Spleen (tissue), 13 donors: ENCODE data around the gene CAMTA2. TPM values are rescaled to one million over a fixed set of nuclear protein-coding genes. Genes with fewer than 3 reads are reported as not detected.

ENCODE experiments used
- DNase-seq: peaks from one replicate; pipeline ENCODE4 v3.0.0-alpha.2; 2020
- H3K27ac ChIP-seq, 8 donors: fragments of 200-600 bp; sonication (generic) in 7 of 8; 1 replicate in 4 of 8; 2 replicates in 4 of 8; pipeline versions ENCODE4 v1.5.0 to v1.8.0; 2016 to 2021; ENCODE audit warnings: inconsistent platforms in 4 of 8, mild to moderate bottlenecking in 4 of 8, moderate library complexity in 1 of 8
- H3K27me3 ChIP-seq, 7 donors: fragments of 200-600 bp; sonication (generic) in 6 of 7; replicated peaks in 1 of 7; 1 replicate in 4 of 7; 2 replicates in 3 of 7; pipeline versions ENCODE4 v1.5.0 to v1.8.0; 2016 to 2021; ENCODE audit warnings: inconsistent platforms in 3 of 7, mild to moderate bottlenecking in 1 of 7
- H3K36me3 ChIP-seq, 6 donors: fragments of 200-600 bp; sonication (generic) in 5 of 6; 1 replicate in 4 of 6; 2 replicates in 2 of 6; pipeline versions ENCODE4 v1.5.0 to v1.8.0; 2016 to 2021; ENCODE audit warnings: inconsistent platforms in 2 of 6
- H3K4me1 ChIP-seq, 6 donors: fragments of 200-600 bp; sonication (generic) in 5 of 6; 1 replicate in 3 of 6; 2 replicates in 3 of 6; pipeline versions ENCODE4 v1.5.0 to v1.8.0; 2016 to 2021; ENCODE audit warnings: inconsistent platforms in 3 of 6
- H3K4me3 ChIP-seq, 8 donors: fragments of 200-600 bp; sonication (generic) in 7 of 8; 1 replicate in 4 of 8; 2 replicates in 4 of 8; pipeline versions ENCODE4 v1.5.0 to v1.8.0; 2016 to 2021; ENCODE audit warnings: inconsistent platforms in 4 of 8, mild to moderate bottlenecking in 4 of 8, moderate library complexity in 2 of 8
- H3K9me3 ChIP-seq, 8 donors: fragments of 200-600 bp; sonication (generic) in 7 of 8; 1 replicate in 4 of 8; 2 replicates in 4 of 8; pipeline versions ENCODE4 v1.5.0 to v1.8.0; 2016 to 2021; ENCODE audit warnings: inconsistent platforms in 4 of 8
- CTCF ChIP-seq, 11 experiments: fragments of 200-600 bp in 7 of 11; fragments of 450-650 bp in 4 of 11; sonication (generic) in 4 of 11; IDR thresholded peaks in 8 of 11; conservative IDR thresholded peaks in 3 of 11; 1 replicate in 7 of 11; 2 replicates in 4 of 11; pipeline versions ENCODE4 v1.4.0 to v1.8.0; 2016 to 2021; ENCODE audit warnings: antibody characterized with exemption in 11 of 11, inconsistent platforms in 4 of 11, mild to moderate bottlenecking in 1 of 11
- POLR2A ChIP-seq, 3 donors: fragments of 450-650 bp; IDR thresholded peaks; one replicate each; pipeline ENCODE4 v1.5.1; 2017; ENCODE audit warnings: antibody characterized with exemption in 3 of 3, mild to moderate bottlenecking in 1 of 3
- POLR2AphosphoS5 ChIP-seq, 3 donors: sonication (generic); formaldehyde crosslinking; IDR thresholded peaks; one replicate each; pipeline ENCODE4 v1.5.1; 2017; ENCODE audit warnings: antibody characterized with exemption in 3 of 3
- WGBS, 5 donors: extraction: QIAGEN DNeasy Blood & Tissue Kit in 3 of 5; methylation state at CpG; one replicate each; pipeline versions ENCODE4 v1.1.5 to v1.1.7; 2013 to 2018; 5-methylcytosine and 5-hydroxymethylcytosine counted together
- intact Hi-C: fragments of 100-400 bp; cut with DNase I; formaldehyde crosslinking; loops from one replicate; pipeline ENCODE4 v1.15.0; 2023; ENCODE audit warnings: low total_unique reads
- long read RNA-seq, 2 donors: transcript quantifications; one replicate each; lab custom pipeline, GENCODE V29; 2026
- polyA plus RNA-seq, 3 donors: library from polyadenylated mRNA; stranded (reverse); fragments of 200-250 nt; gene quantifications; one replicate each; pipeline ENCODE4 v1.2.1, GENCODE V29; 2013
- total RNA-seq, 7 donors: library from RNA; depleted of rRNA in 3 of 7; stranded (reverse); fragments of >200 nt in 3 of 7; fragmentation: NEBNext Ultra II Directional in 4 of 7; extraction: Animal tissue kit (Norgen Biotek cat#: 25700) in 4 of 7; gene quantifications; one replicate each; pipeline versions ENCODE4 v1.1.0 to v1.2.1, GENCODE V29; 2016 to 2021
- donor health status: healthy with polysubstance abuse.
- donor health status: DM: no; HTN: no; CAD: no; lungs with moderate emphysema.
- donor health status: DM: no; HTN: no; CAD: no.
- donor health status: Bipolar disorder and iron deficiency.
- donor health status: healthy.
- donor health status: DM: no; HTN: no; CAD: no.
- donor health status: DM: yes; HTN: yes; CAD: no.

CAMTA2 gene
- total RNA-seq (10 to 100 TPM; 36.6 to 78.0 (median 51.0) TPM), polyA plus RNA-seq (10 to 100 TPM; 21.3 to 79.8 (median 45.2) TPM)
- long read RNA-seq, donor 1, partial matches to known transcripts, result 0 of 2 reads
- long read RNA-seq, donor 1, other reads (novel, unspliced or antisense), result 0 of 2 reads
- long read RNA-seq, donor 2, partial matches to known transcripts, result 5 of 7 reads
- long read RNA-seq, donor 2, other reads (novel, unspliced or antisense), result 0 of 7 reads

- H3K9me3 ChIP-seq, result no peaks in the 10 kb centered on the region
- intact Hi-C loops, result loop anchor here (5.0 to 10.0 kb wide), 2 partner anchors 78 to 80 kb away; no protein-coding TSS in a partner anchor
- DNase-seq, result peak; percentile 97
- 1 to 6% (median 1%) methylated on average over 24 to 78 of the region's 78 CpGs for WGBS, 5 donors
- H3K4me3 ChIP-seq, result peak within 1 kb of the TSS; percentile 70 to 98 (median 84)
- peak in 2 of 3 donors; percentile 23 to 31 for TF ChIP-seq POLR2A (IDR thresholded peaks at IDR 0.05)
- TF ChIP-seq CTCF (IDR thresholded peaks at IDR 0.05 in 8 of 11, conservative IDR thresholded peaks at IDR 0.05 in 3 of 11), result peak; percentile 60 to 87 (median 78)
- TF ChIP-seq POLR2AphosphoS5 (IDR thresholded peaks at IDR 0.05), result peak; percentile 89 to 93 (median 91)
- H3K27ac ChIP-seq, result peak within 1 kb of the TSS; percentile 94 to 99 (median 96)
- peaks cover 0 to 38% (median 21%) of the 10 kb centered on the region in 6 donors for H3K36me3 ChIP-seq
- peaks cover 14 to 59% (median 34%) of the 10 kb centered on the region in 6 donors for H3K4me1 ChIP-seq
- H3K27me3 ChIP-seq, result no peaks in the 10 kb centered on the region
Observed at GRCh38 chr17:4986951-4987766, at the start of gene CAMTA2. TSS of gene CAMTA2 (minus strand) at chr17:4987675. CDS start at chr17:4986222, 1,453 bp downstream.

GRCh38 chr17:5035315-5035714 is 47.8 kb upstream of the CAMTA2 start, which contains the start of gene SLC52A1:
TSS of gene SLC52A1 (minus strand) at chr17:5035426. CDS start at chr17:5034606, 820 bp downstream.
- Histone ChIP-seq H3K4me3 (peak within 1 kb of the TSS in 2 of 8 donors; percentile 20 to 52), H3K4me1 (peaks cover 7 to 41% (median 24%) of the 10 kb centered on the region in 6 donors), H3K27me3 (peaks cover 0 to 29% (median 6%) of the 10 kb centered on the region in 7 donors), H3K27ac (no peak within 1 kb of the TSS), H3K36me3 (no peaks in the 10 kb centered on the region), H3K9me3 (no peaks in the 10 kb centered on the region)
- 6 to 22% (median 12%) methylated on average over 18 to 24 of the region's 24 CpGs for WGBS, 5 donors
- DNase-seq, result no peak
- intact Hi-C loops, result no loop called here
- no peak for TF ChIP-seq CTCF (IDR thresholded peaks at IDR 0.05 in 8 of 11, conservative IDR thresholded peaks at IDR 0.05 in 3 of 11)
- TF ChIP-seq POLR2A (IDR thresholded peaks at IDR 0.05), result no peak
- TF ChIP-seq POLR2AphosphoS5 (IDR thresholded peaks at IDR 0.05), result no peak

- WGBS, 5 donors, result 89 to 95% (median 91%) methylated on average over 14 of the region's 14 CpGs
- Histone ChIP-seq H3K9me3 (no peaks in the 10 kb centered on the region), H3K4me3 (no peak overlapping the region), H3K36me3 (no peaks in the 10 kb centered on the region), H3K27ac (no peak overlapping the region), H3K27me3 (peaks cover 0 to 29% (median 6%) of the 10 kb centered on the region in 7 donors), H3K4me1 (peaks cover 7 to 48% (median 28%) of the 10 kb centered on the region in 6 donors)
- intact Hi-C loops, result no loop called here
- TF ChIP-seq POLR2A (IDR thresholded peaks at IDR 0.05), result no peak
- TF ChIP-seq CTCF (IDR thresholded peaks at IDR 0.05 in 8 of 11, conservative IDR thresholded peaks at IDR 0.05 in 3 of 11), result no peak
- no peak for TF ChIP-seq POLR2AphosphoS5 (IDR thresholded peaks at IDR 0.05)
- DNase-seq, result no peak
Observed at GRCh38 chr17:5034651-5035050, 47.2 kb upstream of the CAMTA2 start.
